MCF 10A (cell line): ENCODE results near the gene CSN1S1. TPM values are rescaled to one million over a fixed set of nuclear protein-coding genes. Genes with fewer than 3 reads are reported as not detected.

Source experiments
- BruUV-seq: library from RNA; stranded (reverse); fragments of 400-500 nt; replicated peaks from 2 replicates; lab custom pipeline; 2021; lab: Mats Ljungman, UMichigan
- CTCF ChIA-PET: fragments of 300-600 bp; sonication (Branson Sonifier 250); formaldehyde crosslinking; extraction: SDS; loops from one replicate; lab custom pipeline; 2021; ENCODE audit warnings: antibody characterized with exemption, inconsistent platforms; lab: Yijun Ruan, JAX
- POLR2A ChIA-PET: fragments of 300-600, 350-650 bp; sonication (Branson Sonifier 250); formaldehyde crosslinking; extraction: SDS; loops from one replicate; lab custom pipeline; 2020; ENCODE audit warnings: antibody characterized with exemption, inconsistent platforms; lab: Yijun Ruan, JAX
- DNase-seq: peaks from one replicate; pipeline ENCODE4 v3.0.0-alpha.2; 2018; ENCODE audit not compliant: unreplicated experiment
- H3K27ac Mint-ChIP-seq: one replicate; pipeline ENCODE4 v1.8.0; 2022; ENCODE audit warnings: mild to moderate bottlenecking, low read depth, mixed read lengths; ENCODE audit not compliant: unreplicated experiment
- H3K27me3 Mint-ChIP-seq: one replicate; pipeline ENCODE4 v1.8.0; 2022; ENCODE audit warnings: mixed read lengths; ENCODE audit not compliant: insufficient read depth, unreplicated experiment
- H3K36me3 Mint-ChIP-seq: one replicate; pipeline ENCODE4 v1.8.0; 2022; ENCODE audit warnings: mild to moderate bottlenecking, moderate library complexity, mixed read lengths; ENCODE audit not compliant: insufficient read depth, unreplicated experiment
- H3K4me1 Mint-ChIP-seq: one replicate; pipeline ENCODE4 v1.8.0; 2022; ENCODE audit warnings: mixed read lengths; ENCODE audit not compliant: insufficient read depth, unreplicated experiment
- H3K4me3 Mint-ChIP-seq: one replicate; pipeline ENCODE4 v1.8.0; 2022; ENCODE audit warnings: mild to moderate bottlenecking, moderate library complexity, mixed read lengths; ENCODE audit not compliant: unreplicated experiment
- H3K9me3 Mint-ChIP-seq: one replicate; pipeline ENCODE4 v1.8.0; 2022; ENCODE audit warnings: mixed read lengths; ENCODE audit not compliant: unreplicated experiment
- intact Hi-C: fragments of 100-400 bp; cut with micrococcal nuclease; formaldehyde crosslinking; loops from 2 replicates; pipeline ENCODE4 v1.14.1; 2022
- total RNA-seq: library from RNA; stranded (reverse); gene quantifications from 2 replicates; pipeline ENCODE4 v1.2.3, GENCODE V29; 2022
- TF ChIP-seq, protein P1 (sequence below): fragments of 200-600 bp; IDR thresholded peaks from one replicate; pipeline ENCODE4 v1.8.0; 2022; ENCODE audit warnings: antibody characterized with exemption, mild to moderate bottlenecking; ENCODE audit not compliant: unreplicated experiment

The CSN1S1 gene
- total RNA-seq, 1 experiment from 2014 or later: not detected

GRCh38 chr4:69894186-69894585, 36.7 kb upstream of the CSN1S1 start:
- H3K9me3 Mint-ChIP-seq: no peaks in the 10 kb centered on the region
- no peak overlapping the region for H3K27ac Mint-ChIP-seq
- POLR2A ChIA-PET: no interaction called here
- TF ChIP-seq, protein P1, sequence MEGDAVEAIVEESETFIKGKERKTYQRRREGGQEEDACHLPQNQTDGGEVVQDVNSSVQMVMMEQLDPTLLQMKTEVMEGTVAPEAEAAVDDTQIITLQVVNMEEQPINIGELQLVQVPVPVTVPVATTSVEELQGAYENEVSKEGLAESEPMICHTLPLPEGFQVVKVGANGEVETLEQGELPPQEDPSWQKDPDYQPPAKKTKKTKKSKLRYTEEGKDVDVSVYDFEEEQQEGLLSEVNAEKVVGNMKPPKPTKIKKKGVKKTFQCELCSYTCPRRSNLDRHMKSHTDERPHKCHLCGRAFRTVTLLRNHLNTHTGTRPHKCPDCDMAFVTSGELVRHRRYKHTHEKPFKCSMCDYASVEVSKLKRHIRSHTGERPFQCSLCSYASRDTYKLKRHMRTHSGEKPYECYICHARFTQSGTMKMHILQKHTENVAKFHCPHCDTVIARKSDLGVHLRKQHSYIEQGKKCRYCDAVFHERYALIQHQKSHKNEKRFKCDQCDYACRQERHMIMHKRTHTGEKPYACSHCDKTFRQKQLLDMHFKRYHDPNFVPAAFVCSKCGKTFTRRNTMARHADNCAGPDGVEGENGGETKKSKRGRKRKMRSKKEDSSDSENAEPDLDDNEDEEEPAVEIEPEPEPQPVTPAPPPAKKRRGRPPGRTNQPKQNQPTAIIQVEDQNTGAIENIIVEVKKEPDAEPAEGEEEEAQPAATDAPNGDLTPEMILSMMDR: no peak
- intact Hi-C loops: no loop called here
- H3K27me3 Mint-ChIP-seq: peaks cover 59% of the 10 kb centered on the region
- H3K36me3 Mint-ChIP-seq: no peaks in the 10 kb centered on the region
- no peak for DNase-seq
- CTCF ChIA-PET: interaction anchor here (0.6 to 3.4 kb wide), 10 partner anchors 12 to 667 kb away, joined by 3 to 22 read pairs (median 4); no protein-coding TSS in a partner anchor
- H3K4me3 Mint-ChIP-seq: no peak overlapping the region
- no peaks in the 10 kb centered on the region for H3K4me1 Mint-ChIP-seq
- no TSS peak for BruUV-seq

DNA sequence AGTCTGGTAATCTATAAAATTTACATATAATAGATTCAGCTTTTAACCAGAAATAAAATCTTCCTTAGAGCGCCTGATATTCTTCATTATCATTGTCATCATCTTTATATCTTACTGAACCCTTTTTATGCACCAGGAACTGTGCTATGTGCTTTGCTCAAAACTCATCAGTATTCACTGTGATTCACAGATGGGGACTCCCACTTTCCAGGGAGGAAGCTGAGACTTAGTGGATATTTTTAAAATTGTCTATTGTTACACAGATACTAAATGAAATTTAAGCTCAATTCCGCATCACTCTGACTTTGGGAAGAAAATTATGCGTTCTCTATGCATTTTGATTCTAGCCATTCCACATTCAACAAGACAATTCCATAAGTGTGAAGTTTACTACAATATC, 36.1 kb upstream of the CSN1S1 start:
- no peak overlapping the region for H3K4me3 Mint-ChIP-seq
- H3K27ac Mint-ChIP-seq: no peak overlapping the region
- no peaks in the 10 kb centered on the region for H3K9me3 Mint-ChIP-seq
- no peaks in the 10 kb centered on the region for H3K4me1 Mint-ChIP-seq
- POLR2A ChIA-PET: no interaction called here
- TF ChIP-seq, protein P1: no peak
- intact Hi-C loops: no loop called here
- H3K27me3 Mint-ChIP-seq: peaks cover 64% of the 10 kb centered on the region
- no peak for DNase-seq
- CTCF ChIA-PET: interaction anchor here (0.6 to 3.4 kb wide), 9 partner anchors 13 to 667 kb away, joined by 3 to 22 read pairs (median 4); no protein-coding TSS in a partner anchor
- no peaks in the 10 kb centered on the region for H3K36me3 Mint-ChIP-seq
- BruUV-seq: no TSS peak

GRCh38 chr4:69896530-69897116, 34.2 kb upstream of the CSN1S1 start:
- POLR2A ChIA-PET: no interaction called here
- intact Hi-C loops: loop anchor here (1.0 to 2.0 kb wide), 4 partner anchors 287 to 662 kb away; no protein-coding TSS in a partner anchor
- Mint-ChIP-seq H3K36me3 (no peaks in the 10 kb centered on the region), H3K4me3 (no peak overlapping the region), H3K4me1 (no peaks in the 10 kb centered on the region), H3K27ac (no peak overlapping the region), H3K27me3 (peaks cover 79% of the 10 kb centered on the region), H3K9me3 (no peaks in the 10 kb centered on the region)
- CTCF ChIA-PET: interaction anchor here (0.6 to 3.4 kb wide), 8 partner anchors 15 to 667 kb away, joined by 3 to 16 read pairs (median 6); no protein-coding TSS in a partner anchor
- no TSS peak for BruUV-seq
- DNase-seq: peak; percentile 27
- TF ChIP-seq, protein P1: peak; percentile 58

DNA sequence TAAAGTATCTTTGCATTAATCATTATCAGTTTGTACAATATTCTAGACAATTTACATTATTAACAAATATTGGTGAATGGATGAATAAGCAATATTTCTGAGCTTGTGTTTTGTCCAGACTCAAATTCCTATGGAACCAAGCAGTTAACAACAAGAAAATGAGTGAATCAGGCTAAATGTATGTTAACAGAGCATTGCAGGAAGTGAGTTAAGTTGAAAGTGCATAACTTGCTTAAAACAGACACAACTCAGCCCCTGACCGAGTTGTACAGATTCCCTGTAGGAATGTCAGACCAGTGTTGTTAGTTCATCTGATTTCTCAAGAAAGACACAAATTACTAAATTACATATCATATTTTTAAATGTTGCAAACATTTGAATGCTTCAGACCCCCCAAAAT, 23.7 kb upstream of the CSN1S1 start:
- TF ChIP-seq, protein P1: no peak
- Mint-ChIP-seq H3K27ac (no peak overlapping the region), H3K4me3 (no peak overlapping the region), H3K27me3 (peaks cover 53% of the 10 kb centered on the region), H3K36me3 (no peaks in the 10 kb centered on the region), H3K9me3 (no peaks in the 10 kb centered on the region), H3K4me1 (peaks cover 6% of the 10 kb centered on the region)
- DNase-seq: no peak
- no TSS peak for BruUV-seq
- ChIA-PET CTCF (interaction anchor here (0.6 kb wide), 1 partner anchor 451 kb away, joined by 3 read pairs; no protein-coding TSS in a partner anchor), POLR2A (no interaction called here)
- intact Hi-C loops: no loop called here
